GM13977 (cell line): ENCODE data around the gene ZNF442.
"Not testable (repeated sequence)": the region's sequence is repeated elsewhere in the genome, so short reads cannot be mapped to it uniquely, and the experiment has no call there.

ENCODE experiments used
- DNase-seq: peaks from one replicate; pipeline ENCODE4 v3.0.0; 2012; ENCODE audit warnings: low spot score
- in situ Hi-C: fragments of 300-500 bp; cut with MboI; formaldehyde crosslinking; loops from one replicate; pipeline ENCODE4 v1.12.0; 2022; ENCODE audit warnings: low sequenced_read_pairs, low pct_unique_long_range_greater_than_20kb, mixed read lengths, inconsistent platforms; ENCODE audit not compliant: unreplicated experiment
- TF ChIP-seq, protein P1 (sequence below): IDR thresholded peaks from 2 replicates; pipeline ENCODE4 v1.5.1; 2012; ENCODE audit warnings: mild to moderate bottlenecking, control low read depth; ENCODE audit not compliant: insufficient read depth; ENCODE audit errors: extremely low read depth, missing control alignments

ZNF442 gene

DNA sequence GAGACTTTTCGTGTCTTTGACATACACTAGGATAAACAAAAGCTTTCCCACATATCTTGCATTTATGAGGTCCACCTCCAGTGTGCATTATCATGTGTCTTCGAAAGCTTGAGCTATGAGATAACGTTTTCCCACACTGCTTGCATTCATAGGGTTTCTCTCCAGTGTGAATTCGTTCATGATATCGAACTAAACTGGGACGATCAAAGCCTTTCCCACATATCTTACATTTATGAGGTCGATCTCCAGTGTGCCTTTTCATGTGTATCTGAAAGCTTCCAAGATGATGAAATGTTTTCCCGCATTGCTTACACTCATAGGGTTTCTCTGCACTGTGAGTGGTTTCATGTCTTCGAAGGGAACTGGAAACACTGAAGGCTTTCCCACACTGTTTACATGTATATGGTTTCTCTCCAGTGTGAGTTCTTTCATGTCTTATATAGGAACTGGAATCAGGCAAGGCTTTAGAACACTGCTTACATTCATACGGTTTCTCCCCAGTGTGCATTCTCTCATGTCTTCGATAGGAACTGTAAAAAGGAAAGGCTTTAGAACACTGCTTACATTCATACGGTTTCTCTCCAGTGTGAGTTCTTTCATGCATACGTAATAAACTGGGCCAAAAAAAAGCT lies 46.6 kb downstream of the ZNF442 start:
- no peak for DNase-seq
- TF ChIP-seq, protein P1, sequence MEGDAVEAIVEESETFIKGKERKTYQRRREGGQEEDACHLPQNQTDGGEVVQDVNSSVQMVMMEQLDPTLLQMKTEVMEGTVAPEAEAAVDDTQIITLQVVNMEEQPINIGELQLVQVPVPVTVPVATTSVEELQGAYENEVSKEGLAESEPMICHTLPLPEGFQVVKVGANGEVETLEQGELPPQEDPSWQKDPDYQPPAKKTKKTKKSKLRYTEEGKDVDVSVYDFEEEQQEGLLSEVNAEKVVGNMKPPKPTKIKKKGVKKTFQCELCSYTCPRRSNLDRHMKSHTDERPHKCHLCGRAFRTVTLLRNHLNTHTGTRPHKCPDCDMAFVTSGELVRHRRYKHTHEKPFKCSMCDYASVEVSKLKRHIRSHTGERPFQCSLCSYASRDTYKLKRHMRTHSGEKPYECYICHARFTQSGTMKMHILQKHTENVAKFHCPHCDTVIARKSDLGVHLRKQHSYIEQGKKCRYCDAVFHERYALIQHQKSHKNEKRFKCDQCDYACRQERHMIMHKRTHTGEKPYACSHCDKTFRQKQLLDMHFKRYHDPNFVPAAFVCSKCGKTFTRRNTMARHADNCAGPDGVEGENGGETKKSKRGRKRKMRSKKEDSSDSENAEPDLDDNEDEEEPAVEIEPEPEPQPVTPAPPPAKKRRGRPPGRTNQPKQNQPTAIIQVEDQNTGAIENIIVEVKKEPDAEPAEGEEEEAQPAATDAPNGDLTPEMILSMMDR = no peak
- in situ Hi-C loops = no loop called here

DNA sequence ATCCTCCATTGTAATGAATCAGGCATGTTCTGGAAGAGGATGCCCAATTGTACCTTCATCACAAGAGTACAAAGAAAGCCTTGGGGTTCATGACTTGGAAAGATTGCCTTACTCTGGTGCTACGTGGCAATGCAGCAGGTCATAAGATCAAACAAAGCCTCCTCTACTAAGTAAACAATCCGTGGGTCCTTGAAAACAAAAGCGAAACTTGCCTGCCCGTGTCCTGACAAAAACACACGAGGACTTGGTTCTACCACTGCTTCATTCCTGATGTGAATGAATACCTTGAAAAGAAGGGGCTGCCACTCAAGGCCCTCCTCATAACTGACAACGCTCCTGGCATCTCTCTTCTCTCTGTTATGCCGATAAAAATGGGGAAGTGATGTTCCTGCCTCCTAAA lies 50.9 kb downstream of the ZNF442 start:
- no peak for DNase-seq
- TF ChIP-seq, protein P1 = no peak
- in situ Hi-C loops = no loop called here

DNA sequence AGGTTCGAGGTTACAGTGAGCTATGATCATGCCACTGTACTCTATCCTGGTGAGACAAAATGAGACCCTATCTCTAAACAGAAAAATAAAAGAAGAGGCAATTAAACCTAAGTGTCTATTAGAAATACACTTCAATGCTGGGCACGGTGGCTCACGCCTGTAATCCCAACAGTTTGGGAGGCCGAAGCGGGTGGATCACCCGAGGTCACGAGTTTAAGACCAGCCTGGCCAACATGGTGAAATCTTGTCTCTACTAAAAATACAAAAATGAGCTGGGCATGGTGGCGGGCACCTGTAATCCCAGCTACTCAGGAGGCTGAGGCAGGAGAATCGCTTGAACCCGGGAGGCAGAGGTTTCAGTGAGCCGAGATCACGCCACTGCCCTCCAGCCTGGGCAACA lies 56.6 kb downstream of the ZNF442 start:
- in situ Hi-C loops, DNase-seq: not testable (repeated sequence)
